HG03066 (cell line): ENCODE data around the gene HTRA1.

Source experiments
- ATAC-seq: cut with Tn5 transposase; IDR thresholded peaks from one replicate; pipeline ENCODE4 v1.9.1; 2021; ENCODE audit warnings: low read depth; ENCODE audit not compliant: unreplicated experiment

HTRA1 gene

GRCh38 chr10:122454071-122454470, 7.3 kb upstream of the HTRA1 start:
- no peak for ATAC-seq

GRCh38 chr10:122454603-122455080, 6.7 kb upstream of the HTRA1 start, which contains the start of gene ARMS2:
Gene ARMS2 (plus strand): TSS chr10:122454653. CDS start chr10:122454728, 75 bp downstream.
- ATAC-seq = no peak

GRCh38 chr10:122455376-122456079, 5.8 kb upstream of the HTRA1 start:
- no peak for ATAC-seq

GRCh38 chr10:122457934-122458333, 3.4 kb upstream of the HTRA1 start:
- ATAC-seq = no peak

- no peak for ATAC-seq
Observed at GRCh38 chr10:122458693-122459092, 2.7 kb upstream of the HTRA1 start.

- ATAC-seq = no peak
Observed at GRCh38 chr10:122459561-122460273, 1.6 kb upstream of the HTRA1 start.

- no peak for ATAC-seq
Observed at GRCh38 chr10:122460891-122461293, 461 bp upstream of the HTRA1 start.

GRCh38 chr10:122461729-122462532, 578 bp downstream of the HTRA1 start:
- no peak for ATAC-seq

GRCh38 chr10:122462533-122463465, 1.4 kb downstream of the HTRA1 start:
- no peak for ATAC-seq

- no peak for ATAC-seq
Observed at GRCh38 chr10:122463466-122464249, 2.3 kb downstream of the HTRA1 start.

GRCh38 chr10:122464250-122464510, 2.8 kb downstream of the HTRA1 start:
- no peak for ATAC-seq

GRCh38 chr10:122464586-122464985, 3.2 kb downstream of the HTRA1 start:
- ATAC-seq = no peak

- no peak for ATAC-seq
Observed at GRCh38 chr10:122465401-122466040, 4.2 kb downstream of the HTRA1 start.

GRCh38 chr10:122466951-122467381, 5.6 kb downstream of the HTRA1 start:
- ATAC-seq = no peak

- ATAC-seq = no peak
Observed at GRCh38 chr10:122467701-122468100, 6.3 kb downstream of the HTRA1 start.

GRCh38 chr10:122468307-122468925, 7.1 kb downstream of the HTRA1 start:
- no peak for ATAC-seq

GRCh38 chr10:122468926-122469781, 7.8 kb downstream of the HTRA1 start:
- no peak for ATAC-seq

GRCh38 chr10:122469848-122470247, 8.5 kb downstream of the HTRA1 start:
- no peak for ATAC-seq
